ENCODE results near the gene PTPRA. TPM values are rescaled to one million over a fixed set of nuclear protein-coding genes. Genes with fewer than 3 reads are reported as not detected.

The PTPRA gene
- total and polyA plus RNA-seq, 2 donors (not counting 1 experiment from before 2014, with no cell fraction given) = 32.1 to 64.2 TPM

- no peaks in the 10 kb centered on the region for H3K9me3 Mint-ChIP-seq (ENCODE audit: insufficient read depth)
- H3K9ac ChIP-seq (ENCODE audit: low read length) = no peak overlapping the region
- TF ChIP-seq EZH2 (IDR thresholded peaks at IDR 0.05; ENCODE audit: borderline replicate concordance, insufficient read depth, low read depth, low read length, poor library complexity, severe bottlenecking) (no peak), CTCF (IDR thresholded peaks at IDR 0.05) (no peak)
- H3K4me1 Mint-ChIP-seq = peaks cover 8% of the 10 kb centered on the region
- H3K27ac ChIP-seq (ENCODE audit: low read length in 2 of 2) = no peak overlapping the region
- H3K4me3 Mint-ChIP-seq = no peak overlapping the region
- WGBS (ENCODE audit: insufficient coverage) = 55% methylated on average over 10 of the region's 12 CpGs
- H3K4me2 ChIP-seq (replicated peaks; ENCODE audit: low read depth, low read length, poor library complexity, severe bottlenecking) = no peak overlapping the region
- CTCF ChIA-PET = no interaction called here
- no peaks in the 10 kb centered on the region for H4K20me1 ChIP-seq (ENCODE audit: control insufficient read depth, insufficient read depth, low read length, poor library complexity, severe bottlenecking)
- no peaks in the 10 kb centered on the region for H3K79me2 ChIP-seq (ENCODE audit: control insufficient read depth, insufficient read depth, low read length)
- DNase-seq = no peak
- peaks cover 0 to 21% of the 10 kb centered on the region in 2 experiments for H3K36me3 ChIP-seq (replicated peaks in 1 of 2; ENCODE audit: control extremely low read depth in 1 of 2, control insufficient read depth in 1 of 2, extremely low read depth in 1 of 2, insufficient read depth in 2 of 2, low read length in 1 of 2)
- H3K27ac Mint-ChIP-seq = no peak overlapping the region
- no peaks in the 10 kb centered on the region for H3K9me3 ChIP-seq (ENCODE audit: control extremely low read depth in 1 of 3, control insufficient read depth in 2 of 3, insufficient read depth in 1 of 3, low read length in 2 of 3)
- peaks cover 5 to 8% of the 10 kb centered on the region in 2 donors for H3K4me1 ChIP-seq (ENCODE audit: control insufficient read depth in 2 of 2, insufficient read depth in 2 of 2, low read length in 2 of 2)
- intact Hi-C loops (cut with micrococcal nuclease) = no loop called here
- peaks cover 0 to 9% (median 0%) of the 10 kb centered on the region in 4 experiments for H3K27me3 ChIP-seq (replicated peaks in 1 of 4; ENCODE audit: control extremely low read depth in 1 of 4, control insufficient read depth in 3 of 4, insufficient read depth in 4 of 4, low read length in 3 of 4)
- no peak for ATAC-seq (ENCODE audit: low read depth)
- H2AFZ ChIP-seq (ENCODE audit: insufficient read depth, low read depth, low read length, poor library complexity, severe bottlenecking) = no peak overlapping the region
- peaks cover 8% of the 10 kb centered on the region for H3K27me3 Mint-ChIP-seq
- POLR2A ChIA-PET = no interaction called here
- no peak overlapping the region for H3K4me3 ChIP-seq (ENCODE audit: control extremely low read depth in 1 of 5, extremely low read depth in 1 of 5, insufficient read depth in 1 of 5, low read depth in 2 of 5, low read length in 4 of 5)
Observed at GRCh38 chr20:2867081-2867864, 6.0 kb upstream of the PTPRA start.

GRCh38 chr20:2869381-2869780, 3.9 kb upstream of the PTPRA start:
- H3K36me3 ChIP-seq (replicated peaks in 1 of 2; ENCODE audit: control extremely low read depth in 1 of 2, control insufficient read depth in 1 of 2, extremely low read depth in 1 of 2, insufficient read depth in 2 of 2, low read length in 1 of 2) = peaks cover 0 to 11% of the 10 kb centered on the region in 2 experiments
- H4K20me1 ChIP-seq (ENCODE audit: control insufficient read depth, insufficient read depth, low read length, poor library complexity, severe bottlenecking) = no peaks in the 10 kb centered on the region
- ChIA-PET POLR2A (no interaction called here), CTCF (no interaction called here)
- peaks cover 0 to 11% (median 0%) of the 10 kb centered on the region in 4 experiments for H3K27me3 ChIP-seq (replicated peaks in 1 of 4; ENCODE audit: control extremely low read depth in 1 of 4, control insufficient read depth in 3 of 4, insufficient read depth in 4 of 4, low read length in 3 of 4)
- Mint-ChIP-seq H3K4me1 (peaks cover 11% of the 10 kb centered on the region), H3K27ac (no peak overlapping the region), H3K4me3 (no peak overlapping the region), H3K27me3 (peaks cover 8% of the 10 kb centered on the region), H3K9me3 (ENCODE audit: insufficient read depth) (no peaks in the 10 kb centered on the region)
- H3K4me3 ChIP-seq (ENCODE audit: control extremely low read depth in 1 of 5, extremely low read depth in 1 of 5, insufficient read depth in 1 of 5, low read depth in 2 of 5, low read length in 4 of 5) = no peak overlapping the region
- no peaks in the 10 kb centered on the region for H3K9me3 ChIP-seq (ENCODE audit: control extremely low read depth in 1 of 3, control insufficient read depth in 2 of 3, insufficient read depth in 1 of 3, low read length in 2 of 3)
- H3K9ac ChIP-seq (ENCODE audit: low read length) = no peak overlapping the region
- no peak overlapping the region for H2AFZ ChIP-seq (ENCODE audit: insufficient read depth, low read depth, low read length, poor library complexity, severe bottlenecking)
- DNase-seq (no peak), ATAC-seq (ENCODE audit: low read depth) (no peak)
- WGBS (ENCODE audit: insufficient coverage) = 100% methylated on average over 3 of the region's 3 CpGs
- TF ChIP-seq CTCF (IDR thresholded peaks at IDR 0.05) (no peak), EZH2 (IDR thresholded peaks at IDR 0.05; ENCODE audit: borderline replicate concordance, insufficient read depth, low read depth, low read length, poor library complexity, severe bottlenecking) (no peak)
- no peak overlapping the region for H3K27ac ChIP-seq (ENCODE audit: low read length in 2 of 2)
- H3K79me2 ChIP-seq (ENCODE audit: control insufficient read depth, insufficient read depth, low read length) = peaks cover 8% of the 10 kb centered on the region
- peaks cover 11 to 17% of the 10 kb centered on the region in 2 donors for H3K4me1 ChIP-seq (ENCODE audit: control insufficient read depth in 2 of 2, insufficient read depth in 2 of 2, low read length in 2 of 2)
- intact Hi-C loops (cut with micrococcal nuclease) = no loop called here
- H3K4me2 ChIP-seq (replicated peaks; ENCODE audit: low read depth, low read length, poor library complexity, severe bottlenecking) = no peak overlapping the region
